Keratinocyte (primary cell): ENCODE results near the gene HSDL2.

Experiments used
- EZH2 ChIP-seq: IDR thresholded peaks from one replicate; pipeline ENCODE4 v1.6.1; 2012; ENCODE audit warnings: inconsistent platforms, mild to moderate bottlenecking, low read length, moderate library complexity
- TF ChIP-seq, protein P1 (sequence below), 3 experiments: IDR thresholded peaks in 1 of 3; conservative IDR thresholded peaks in 1 of 3; optimal IDR thresholded peaks in 1 of 3; 2 replicates in 2 of 3; 3 replicates in 1 of 3; pipeline versions ENCODE3 to v1.5.1; 2011; ENCODE audit warnings: low read length in 3 of 3, mild to moderate bottlenecking in 3 of 3, moderate library complexity in 2 of 3, control low read depth in 1 of 3, inconsistent platforms in 1 of 3; ENCODE audit not compliant: insufficient read depth in 2 of 3; ENCODE audit errors: extremely low read depth in 1 of 3

- TF ChIP-seq, protein P1, sequence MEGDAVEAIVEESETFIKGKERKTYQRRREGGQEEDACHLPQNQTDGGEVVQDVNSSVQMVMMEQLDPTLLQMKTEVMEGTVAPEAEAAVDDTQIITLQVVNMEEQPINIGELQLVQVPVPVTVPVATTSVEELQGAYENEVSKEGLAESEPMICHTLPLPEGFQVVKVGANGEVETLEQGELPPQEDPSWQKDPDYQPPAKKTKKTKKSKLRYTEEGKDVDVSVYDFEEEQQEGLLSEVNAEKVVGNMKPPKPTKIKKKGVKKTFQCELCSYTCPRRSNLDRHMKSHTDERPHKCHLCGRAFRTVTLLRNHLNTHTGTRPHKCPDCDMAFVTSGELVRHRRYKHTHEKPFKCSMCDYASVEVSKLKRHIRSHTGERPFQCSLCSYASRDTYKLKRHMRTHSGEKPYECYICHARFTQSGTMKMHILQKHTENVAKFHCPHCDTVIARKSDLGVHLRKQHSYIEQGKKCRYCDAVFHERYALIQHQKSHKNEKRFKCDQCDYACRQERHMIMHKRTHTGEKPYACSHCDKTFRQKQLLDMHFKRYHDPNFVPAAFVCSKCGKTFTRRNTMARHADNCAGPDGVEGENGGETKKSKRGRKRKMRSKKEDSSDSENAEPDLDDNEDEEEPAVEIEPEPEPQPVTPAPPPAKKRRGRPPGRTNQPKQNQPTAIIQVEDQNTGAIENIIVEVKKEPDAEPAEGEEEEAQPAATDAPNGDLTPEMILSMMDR (optimal IDR thresholded peaks at IDR 0.05 in 1 of 3, IDR thresholded peaks at IDR 0.05 in 1 of 3, conservative IDR thresholded peaks at IDR 0.05 in 1 of 3; ENCODE audit: extremely low read depth in 1 of 3, insufficient read depth in 2 of 3, low read length in 3 of 3): no peak
- TF ChIP-seq EZH2: no peak
Measured at GRCh38 chr9:112500842-112501241, 120.9 kb downstream of the HSDL2 start.
